ENCODE measurements around the gene TAGLN. TPM values are rescaled to one million over a fixed set of nuclear protein-coding genes. Genes with fewer than 3 reads are reported as not detected.

TAGLN gene
- total and polyA plus RNA-seq, 2 donors (not counting 1 experiment from before 2014, with no cell fraction given): 17.9 to 51.8 TPM

- no peaks in the 10 kb centered on the region for H3K27me3 Mint-ChIP-seq
- no peaks in the 10 kb centered on the region for H4K20me1 ChIP-seq (ENCODE audit: control insufficient read depth, insufficient read depth, low read length, poor library complexity, severe bottlenecking)
- H3K27me3 ChIP-seq (replicated peaks in 1 of 4; ENCODE audit: control extremely low read depth in 1 of 4, control insufficient read depth in 3 of 4, insufficient read depth in 4 of 4, low read length in 3 of 4): no peaks in the 10 kb centered on the region
- TF ChIP-seq EZH2 (IDR thresholded peaks at IDR 0.05; ENCODE audit: borderline replicate concordance, insufficient read depth, low read depth, low read length, poor library complexity, severe bottlenecking) (no peak), CTCF (IDR thresholded peaks at IDR 0.05) (no peak)
- H3K27ac ChIP-seq (ENCODE audit: low read length in 2 of 2): peak overlapping the region in 1 of 2 donors; percentile 16
- H3K4me3 ChIP-seq (ENCODE audit: control extremely low read depth in 1 of 5, extremely low read depth in 1 of 5, insufficient read depth in 1 of 5, low read depth in 2 of 5, low read length in 4 of 5): no peak overlapping the region
- ATAC-seq (ENCODE audit: low read depth): no peak
- intact Hi-C loops (cut with micrococcal nuclease): no loop called here
- 92% methylated on average over 7 of the region's 7 CpGs for WGBS (ENCODE audit: insufficient coverage)
- no peak overlapping the region for H2AFZ ChIP-seq (ENCODE audit: insufficient read depth, low read depth, low read length, poor library complexity, severe bottlenecking)
- CTCF ChIA-PET: interaction anchor here (0.6 to 14.8 kb wide), 4 partner anchors 9 to 70 kb away, joined by 3 to 309 read pairs (median 4); partner anchors contain the start of genes PCSK7 and RNF214
- POLR2A ChIA-PET: interaction anchor here (1.2 kb wide), 1 partner anchor 52 kb away, joined by 3 read pairs; no protein-coding TSS in a partner anchor
- peaks cover 9% of the 10 kb centered on the region for H3K79me2 ChIP-seq (ENCODE audit: control insufficient read depth, insufficient read depth, low read length)
- H3K9me3 ChIP-seq (ENCODE audit: control extremely low read depth in 1 of 3, control insufficient read depth in 2 of 3, insufficient read depth in 1 of 3, low read length in 2 of 3): no peaks in the 10 kb centered on the region
- DNase-seq: no peak
- H3K4me1 ChIP-seq (ENCODE audit: control insufficient read depth in 2 of 2, insufficient read depth in 2 of 2, low read length in 2 of 2): peaks cover 11 to 17% of the 10 kb centered on the region in 2 donors
- no peaks in the 10 kb centered on the region for H3K9me3 Mint-ChIP-seq (ENCODE audit: insufficient read depth)
- no peak overlapping the region for H3K27ac Mint-ChIP-seq
- peaks cover 0 to 12% of the 10 kb centered on the region in 2 experiments for H3K36me3 ChIP-seq (replicated peaks in 1 of 2; ENCODE audit: control extremely low read depth in 1 of 2, control insufficient read depth in 1 of 2, extremely low read depth in 1 of 2, insufficient read depth in 2 of 2, low read length in 1 of 2)
- no peak overlapping the region for H3K4me3 Mint-ChIP-seq
- H3K4me2 ChIP-seq (replicated peaks; ENCODE audit: low read depth, low read length, poor library complexity, severe bottlenecking): no peak overlapping the region
- no peak overlapping the region for H3K9ac ChIP-seq (ENCODE audit: low read length)
- peaks cover 19% of the 10 kb centered on the region for H3K4me1 Mint-ChIP-seq
These were observed 24.1 kb upstream of the TAGLN start for GRCh38 chr11:117175104-117175503.

- Histone ChIP-seq H3K4me3 (ENCODE audit: control extremely low read depth in 1 of 5, extremely low read depth in 1 of 5, insufficient read depth in 1 of 5, low read depth in 2 of 5, low read length in 4 of 5) (no peak overlapping the region), H4K20me1 (ENCODE audit: control insufficient read depth, insufficient read depth, low read length, poor library complexity, severe bottlenecking) (no peaks in the 10 kb centered on the region), H3K4me2 (replicated peaks; ENCODE audit: low read depth, low read length, poor library complexity, severe bottlenecking) (no peak overlapping the region), H3K9me3 (ENCODE audit: control extremely low read depth in 1 of 3, control insufficient read depth in 2 of 3, insufficient read depth in 1 of 3, low read length in 2 of 3) (no peaks in the 10 kb centered on the region), H3K9ac (ENCODE audit: low read length) (no peak overlapping the region), H3K27ac (ENCODE audit: low read length in 2 of 2) (no peak overlapping the region), H2AFZ (ENCODE audit: insufficient read depth, low read depth, low read length, poor library complexity, severe bottlenecking) (no peak overlapping the region), H3K36me3 (replicated peaks in 1 of 2; ENCODE audit: control extremely low read depth in 1 of 2, control insufficient read depth in 1 of 2, extremely low read depth in 1 of 2, insufficient read depth in 2 of 2, low read length in 1 of 2) (peaks cover 0 to 11% of the 10 kb centered on the region in 2 experiments), H3K27me3 (replicated peaks in 1 of 4; ENCODE audit: control extremely low read depth in 1 of 4, control insufficient read depth in 3 of 4, insufficient read depth in 4 of 4, low read length in 3 of 4) (no peaks in the 10 kb centered on the region), H3K79me2 (ENCODE audit: control insufficient read depth, insufficient read depth, low read length) (peaks cover 16% of the 10 kb centered on the region), H3K4me1 (ENCODE audit: control insufficient read depth in 2 of 2, insufficient read depth in 2 of 2, low read length in 2 of 2) (peaks cover 17 to 24% of the 10 kb centered on the region in 2 donors)
- no peak overlapping the region for H3K4me3 Mint-ChIP-seq
- ChIA-PET POLR2A (interaction anchor here (0.5 to 1.2 kb wide), 2 partner anchors 10 to 51 kb away, joined by 3 to 7 read pairs; no protein-coding TSS in a partner anchor), CTCF (interaction anchor here (1.1 to 14.8 kb wide), 3 partner anchors 9 to 48 kb away, joined by 4 to 309 read pairs (median 4); partner anchors contain the start of genes PCSK7 and RNF214)
- H3K27me3 Mint-ChIP-seq: no peaks in the 10 kb centered on the region
- WGBS (ENCODE audit: insufficient coverage): 100% methylated on average over 5 of the region's 5 CpGs
- no peaks in the 10 kb centered on the region for H3K9me3 Mint-ChIP-seq (ENCODE audit: insufficient read depth)
- intact Hi-C loops (cut with micrococcal nuclease): no loop called here
- DNase-seq (no peak), ATAC-seq (ENCODE audit: low read depth) (no peak)
- H3K27ac Mint-ChIP-seq: peak overlapping the region; percentile 17
- peaks cover 24% of the 10 kb centered on the region for H3K4me1 Mint-ChIP-seq
- no peak for TF ChIP-seq CTCF (IDR thresholded peaks at IDR 0.05)
- TF ChIP-seq EZH2 (IDR thresholded peaks at IDR 0.05; ENCODE audit: borderline replicate concordance, insufficient read depth, low read depth, low read length, poor library complexity, severe bottlenecking): no peak
These were observed 23.4 kb upstream of the TAGLN start for GRCh38 chr11:117175781-117176180.

Data from B cell (primary cell).